Activated CD4-positive, alpha-beta memory T cell treated with anti-CD3 and anti-CD28 coated beads, Interleukin-2, amount 10 ng/mL, durations not matched to agents 7 days and 5 days (primary cell): Measurements from ENCODE around the gene NRCAM. TPM values are rescaled to one million over a fixed set of nuclear protein-coding genes. Genes with fewer than 3 reads are reported as not detected.
"Not testable (repeated sequence)": the region's sequence is repeated elsewhere in the genome, so short reads cannot be mapped to it uniquely, and the experiment has no call there.

Experiments used
- CTCF ChIA-PET: fragments of 350-600 bp; sonication (Branson Sonifier 250); formaldehyde crosslinking; loops from one replicate; lab custom pipeline; 2021; ENCODE audit warnings: antibody characterized with exemption, inconsistent platforms; lab: Charles Lee
- POLR2A ChIA-PET: fragments of 350-600 bp; sonication (Branson Sonifier 250); formaldehyde crosslinking; loops from one replicate; lab custom pipeline; 2021; ENCODE audit warnings: antibody characterized with exemption; lab: Charles Lee
- DNase-seq: peaks from one replicate; pipeline ENCODE4 v3.0.0-alpha.2; 2020
- H3K27ac Mint-ChIP-seq: one replicate; pipeline ENCODE4 v1.8.0; 2021; ENCODE audit warnings: mild to moderate bottlenecking, mixed read lengths
- H3K27me3 Mint-ChIP-seq: one replicate; pipeline ENCODE4 v1.8.0; 2021; ENCODE audit warnings: mixed read lengths
- H3K36me3 Mint-ChIP-seq: one replicate; pipeline ENCODE4 v1.8.0; 2021; ENCODE audit warnings: low read depth, mixed read lengths
- H3K4me1 Mint-ChIP-seq: one replicate; pipeline ENCODE4 v1.8.0; 2021; ENCODE audit warnings: mixed read lengths
- H3K4me3 Mint-ChIP-seq: one replicate; pipeline ENCODE4 v1.8.0; 2021; ENCODE audit warnings: mild to moderate bottlenecking, mixed read lengths
- H3K9me3 Mint-ChIP-seq: one replicate; pipeline ENCODE4 v1.8.0; 2021; ENCODE audit warnings: mixed read lengths
- total RNA-seq, 2 experiments: library from RNA; stranded (reverse); gene quantifications; one replicate each; pipeline ENCODE4 v1.2.3, GENCODE V29; 2021

Gene NRCAM
- total RNA-seq, 2 experiments from 2014 or later: not detected

- peaks cover 10% of the 10 kb centered on the region for H3K27me3 Mint-ChIP-seq
- no peaks in the 10 kb centered on the region for H3K4me1 Mint-ChIP-seq
- no peaks in the 10 kb centered on the region for H3K36me3 Mint-ChIP-seq
- H3K4me3 Mint-ChIP-seq: no peak overlapping the region
- ChIA-PET CTCF (no interaction called here), POLR2A (no interaction called here)
- H3K9me3 Mint-ChIP-seq: no peaks in the 10 kb centered on the region
- no peak overlapping the region for H3K27ac Mint-ChIP-seq
- no peak for DNase-seq
Measured at GRCh38 chr7:108395426-108395825, 60.8 kb downstream of the NRCAM start.

GRCh38 chr7:108393097-108393496, 63.1 kb downstream of the NRCAM start:
- POLR2A ChIA-PET, H3K4me3 Mint-ChIP-seq: not testable (repeated sequence)

GRCh38 chr7:108387686-108388085, 68.5 kb downstream of the NRCAM start:
- POLR2A ChIA-PET, H3K36me3 Mint-ChIP-seq, H3K4me1 Mint-ChIP-seq, H3K9me3 Mint-ChIP-seq, H3K27ac Mint-ChIP-seq, H3K4me3 Mint-ChIP-seq, CTCF ChIA-PET, DNase-seq, H3K27me3 Mint-ChIP-seq: not testable (repeated sequence)

More at GRCh38 chr7:108393097-108393496, 63.1 kb downstream of the NRCAM start:
- CTCF ChIA-PET, H3K9me3 Mint-ChIP-seq, DNase-seq, H3K27ac Mint-ChIP-seq, H3K36me3 Mint-ChIP-seq, H3K27me3 Mint-ChIP-seq, H3K4me1 Mint-ChIP-seq: not testable (repeated sequence)

- POLR2A ChIA-PET: no interaction called here
- DNase-seq: no peak
- Mint-ChIP-seq H3K36me3 (no peaks in the 10 kb centered on the region), H3K4me1 (no peaks in the 10 kb centered on the region), H3K4me3 (no peak overlapping the region), H3K27ac (no peak overlapping the region), H3K27me3 (peaks cover 2% of the 10 kb centered on the region), H3K9me3 (no peaks in the 10 kb centered on the region)
- CTCF ChIA-PET: no interaction called here
Measured at GRCh38 chr7:108385834-108386422, 70.3 kb downstream of the NRCAM start.

- H3K4me3 Mint-ChIP-seq: no peak overlapping the region
- no peaks in the 10 kb centered on the region for H3K27me3 Mint-ChIP-seq
- H3K4me1 Mint-ChIP-seq: no peaks in the 10 kb centered on the region
- ChIA-PET POLR2A (no interaction called here), CTCF (no interaction called here)
- no peaks in the 10 kb centered on the region for H3K36me3 Mint-ChIP-seq
- H3K27ac Mint-ChIP-seq: no peak overlapping the region
- DNase-seq: no peak
- no peaks in the 10 kb centered on the region for H3K9me3 Mint-ChIP-seq
Measured at GRCh38 chr7:108384716-108385483, 71.3 kb downstream of the NRCAM start.

- Mint-ChIP-seq H3K27ac (no peak overlapping the region), H3K36me3 (no peaks in the 10 kb centered on the region), H3K4me3 (no peak overlapping the region), H3K4me1 (no peaks in the 10 kb centered on the region), H3K9me3 (no peaks in the 10 kb centered on the region), H3K27me3 (peaks cover 3% of the 10 kb centered on the region)
- POLR2A ChIA-PET: no interaction called here
- CTCF ChIA-PET: no interaction called here
- DNase-seq: no peak
Measured at GRCh38 chr7:108382932-108383331, 73.3 kb downstream of the NRCAM start.

GRCh38 chr7:108380517-108380916, 75.7 kb downstream of the NRCAM start:
- POLR2A ChIA-PET: no interaction called here
- H3K36me3 Mint-ChIP-seq: no peaks in the 10 kb centered on the region
- no peak overlapping the region for H3K27ac Mint-ChIP-seq
- no peak overlapping the region for H3K4me3 Mint-ChIP-seq
- H3K27me3 Mint-ChIP-seq: peaks cover 3% of the 10 kb centered on the region
- no peaks in the 10 kb centered on the region for H3K9me3 Mint-ChIP-seq
- DNase-seq: no peak
- no peaks in the 10 kb centered on the region for H3K4me1 Mint-ChIP-seq
- CTCF ChIA-PET: no interaction called here

- Mint-ChIP-seq H3K27ac (no peak overlapping the region), H3K36me3 (no peaks in the 10 kb centered on the region), H3K27me3 (peaks cover 4% of the 10 kb centered on the region), H3K4me3 (no peak overlapping the region), H3K4me1 (no peaks in the 10 kb centered on the region), H3K9me3 (no peaks in the 10 kb centered on the region)
- DNase-seq: no peak
- ChIA-PET POLR2A (no interaction called here), CTCF (no interaction called here)
Measured at GRCh38 chr7:108376206-108376605, 80.0 kb downstream of the NRCAM start.

GRCh38 chr7:108375668-108376067, 80.6 kb downstream of the NRCAM start:
- ChIA-PET CTCF (no interaction called here), POLR2A (no interaction called here)
- Mint-ChIP-seq H3K27me3 (peaks cover 4% of the 10 kb centered on the region), H3K36me3 (no peaks in the 10 kb centered on the region), H3K4me3 (no peak overlapping the region), H3K27ac (no peak overlapping the region), H3K4me1 (no peaks in the 10 kb centered on the region), H3K9me3 (no peaks in the 10 kb centered on the region)
- DNase-seq: no peak

- no peaks in the 10 kb centered on the region for H3K9me3 Mint-ChIP-seq
- CTCF ChIA-PET: no interaction called here
- no peak overlapping the region for H3K27ac Mint-ChIP-seq
- peaks cover 4% of the 10 kb centered on the region for H3K27me3 Mint-ChIP-seq
- no peak for DNase-seq
- no peak overlapping the region for H3K4me3 Mint-ChIP-seq
- no peaks in the 10 kb centered on the region for H3K4me1 Mint-ChIP-seq
- no peaks in the 10 kb centered on the region for H3K36me3 Mint-ChIP-seq
- POLR2A ChIA-PET: no interaction called here
Measured at GRCh38 chr7:108374899-108375298, 81.3 kb downstream of the NRCAM start.

- DNase-seq: no peak
- no peaks in the 10 kb centered on the region for H3K9me3 Mint-ChIP-seq
- H3K4me3 Mint-ChIP-seq: no peak overlapping the region
- ChIA-PET CTCF (no interaction called here), POLR2A (no interaction called here)
- peaks cover 9% of the 10 kb centered on the region for H3K27me3 Mint-ChIP-seq
- H3K27ac Mint-ChIP-seq: no peak overlapping the region
- no peaks in the 10 kb centered on the region for H3K36me3 Mint-ChIP-seq
- no peaks in the 10 kb centered on the region for H3K4me1 Mint-ChIP-seq
Measured at GRCh38 chr7:108372618-108373017, 83.6 kb downstream of the NRCAM start.

- ChIA-PET CTCF (no interaction called here), POLR2A (no interaction called here)
- Mint-ChIP-seq H3K36me3 (no peaks in the 10 kb centered on the region), H3K27ac (no peak overlapping the region), H3K9me3 (no peaks in the 10 kb centered on the region), H3K27me3 (peaks cover 9% of the 10 kb centered on the region), H3K4me1 (no peaks in the 10 kb centered on the region), H3K4me3 (no peak overlapping the region)
- DNase-seq: no peak
Measured at GRCh38 chr7:108370616-108371015, 85.6 kb downstream of the NRCAM start.

- Mint-ChIP-seq H3K27me3 (peaks cover 9% of the 10 kb centered on the region), H3K4me3 (no peak overlapping the region), H3K27ac (no peak overlapping the region), H3K4me1 (no peaks in the 10 kb centered on the region), H3K9me3 (no peaks in the 10 kb centered on the region), H3K36me3 (no peaks in the 10 kb centered on the region)
- DNase-seq: no peak
- ChIA-PET CTCF (no interaction called here), POLR2A (no interaction called here)
Measured at GRCh38 chr7:108368466-108368865, 87.8 kb downstream of the NRCAM start.

- H3K27ac Mint-ChIP-seq: no peak overlapping the region
- no peaks in the 10 kb centered on the region for H3K9me3 Mint-ChIP-seq
- ChIA-PET CTCF (no interaction called here), POLR2A (no interaction called here)
- no peak for DNase-seq
- no peak overlapping the region for H3K4me3 Mint-ChIP-seq
- no peaks in the 10 kb centered on the region for H3K36me3 Mint-ChIP-seq
- no peaks in the 10 kb centered on the region for H3K4me1 Mint-ChIP-seq
- peaks cover 9% of the 10 kb centered on the region for H3K27me3 Mint-ChIP-seq
Measured at GRCh38 chr7:108367946-108368345, 88.3 kb downstream of the NRCAM start.
